ENCODE results near the gene NVL.
A peak's percentile ranks its signal among the peaks of the same experiment; 100 is the strongest.

NVL gene

DNA sequence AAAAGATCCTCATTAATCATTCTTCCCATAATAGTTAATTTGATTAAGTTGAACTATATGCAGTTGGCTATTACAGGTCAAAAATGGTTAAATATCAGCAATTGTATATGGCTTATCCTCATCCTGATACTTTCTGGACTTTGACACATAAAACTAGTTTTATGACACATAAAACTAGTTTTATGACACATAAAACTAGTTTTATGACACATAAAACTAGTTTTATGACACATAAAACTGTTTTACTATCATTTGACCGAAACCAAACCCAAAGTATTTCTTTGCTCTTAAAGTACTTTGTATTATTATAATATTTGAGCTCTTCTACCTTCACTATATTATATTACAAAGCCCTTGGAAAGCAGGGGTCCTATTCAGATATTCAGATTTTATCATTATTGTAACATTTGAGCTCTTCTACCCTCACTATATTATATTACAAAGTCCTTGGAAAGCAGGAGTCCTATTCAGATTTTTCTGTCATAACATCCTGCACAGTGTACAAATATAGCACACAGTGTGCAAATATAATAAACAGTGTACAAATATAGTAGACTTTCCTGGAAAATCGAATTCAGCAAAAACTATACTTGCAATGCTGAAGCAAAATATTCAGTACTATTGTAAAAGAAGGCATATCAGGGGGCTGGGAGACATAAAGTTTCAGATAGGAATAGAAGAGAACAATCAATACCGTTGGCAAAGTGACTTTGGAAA is 53.0 kb downstream of the NVL start:
- no peak overlapping the region for H3K27ac Mint-ChIP-seq
- H3K27me3 Mint-ChIP-seq (ENCODE audit: low read depth) = no peaks in the 10 kb centered on the region

GRCh38 chr1:224274970-224275626 is 54.9 kb downstream of the NVL start:
- Mint-ChIP-seq H3K27me3 (ENCODE audit: low read depth) (no peaks in the 10 kb centered on the region), H3K4me3 (no peak overlapping the region), H3K9me3 (no peaks in the 10 kb centered on the region), H3K4me1 (ENCODE audit: low read depth) (peaks cover 5% of the 10 kb centered on the region), H3K36me3 (ENCODE audit: low read depth) (peaks cover 22% of the 10 kb centered on the region), H3K27ac (no peak overlapping the region)

More for the DNA sequence above, 53.0 kb downstream of the NVL start:
- H3K36me3 Mint-ChIP-seq (ENCODE audit: low read depth) = peaks cover 25% of the 10 kb centered on the region
- no peaks in the 10 kb centered on the region for H3K9me3 Mint-ChIP-seq
- H3K4me1 Mint-ChIP-seq (ENCODE audit: low read depth) = peaks cover 5% of the 10 kb centered on the region
- no peak overlapping the region for H3K4me3 Mint-ChIP-seq

- H3K36me3 Mint-ChIP-seq (ENCODE audit: low read depth) = peaks cover 30% of the 10 kb centered on the region
- no peaks in the 10 kb centered on the region for H3K27me3 Mint-ChIP-seq (ENCODE audit: low read depth)
- H3K4me1 Mint-ChIP-seq (ENCODE audit: low read depth) = peaks cover 5% of the 10 kb centered on the region
- H3K4me3 Mint-ChIP-seq = no peak overlapping the region
- H3K27ac Mint-ChIP-seq = no peak overlapping the region
- H3K9me3 Mint-ChIP-seq = no peaks in the 10 kb centered on the region
Observed at GRCh38 chr1:224273641-224274040, 56.3 kb downstream of the NVL start.

DNA sequence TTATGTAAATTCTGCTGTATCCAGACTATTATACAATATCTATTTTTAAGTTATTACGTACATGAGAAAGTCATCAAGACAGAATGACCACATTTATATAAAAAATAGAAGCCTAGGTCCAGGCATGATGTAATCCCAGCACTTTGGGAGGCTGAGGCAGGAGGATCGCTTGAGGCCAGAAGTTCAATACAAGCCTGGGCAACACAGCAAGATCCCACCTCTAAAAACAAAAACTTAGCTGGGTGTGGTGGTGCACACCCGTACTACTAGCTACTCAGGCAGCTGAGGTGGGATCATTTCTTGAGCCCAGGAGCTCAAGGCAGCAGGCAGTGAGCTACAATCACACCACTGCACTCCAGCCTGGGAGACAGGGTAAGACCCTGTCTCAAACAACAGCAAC is 58.9 kb downstream of the NVL start:
- no peaks in the 10 kb centered on the region for H3K27me3 Mint-ChIP-seq (ENCODE audit: low read depth)
- H3K27ac Mint-ChIP-seq = no peak overlapping the region
- H3K4me1 Mint-ChIP-seq (ENCODE audit: low read depth) = peaks cover 17% of the 10 kb centered on the region
- H3K4me3 Mint-ChIP-seq = no peak overlapping the region
- no peaks in the 10 kb centered on the region for H3K9me3 Mint-ChIP-seq
- peaks cover 32% of the 10 kb centered on the region for H3K36me3 Mint-ChIP-seq (ENCODE audit: low read depth)

- H3K9me3 Mint-ChIP-seq = no peaks in the 10 kb centered on the region
- no peak overlapping the region for H3K27ac Mint-ChIP-seq
- H3K36me3 Mint-ChIP-seq (ENCODE audit: low read depth) = peaks cover 30% of the 10 kb centered on the region
- peaks cover 23% of the 10 kb centered on the region for H3K4me1 Mint-ChIP-seq (ENCODE audit: low read depth)
- H3K4me3 Mint-ChIP-seq = no peak overlapping the region
- H3K27me3 Mint-ChIP-seq (ENCODE audit: low read depth) = no peaks in the 10 kb centered on the region
Observed at GRCh38 chr1:224267925-224268324, 62.0 kb downstream of the NVL start.

DNA sequence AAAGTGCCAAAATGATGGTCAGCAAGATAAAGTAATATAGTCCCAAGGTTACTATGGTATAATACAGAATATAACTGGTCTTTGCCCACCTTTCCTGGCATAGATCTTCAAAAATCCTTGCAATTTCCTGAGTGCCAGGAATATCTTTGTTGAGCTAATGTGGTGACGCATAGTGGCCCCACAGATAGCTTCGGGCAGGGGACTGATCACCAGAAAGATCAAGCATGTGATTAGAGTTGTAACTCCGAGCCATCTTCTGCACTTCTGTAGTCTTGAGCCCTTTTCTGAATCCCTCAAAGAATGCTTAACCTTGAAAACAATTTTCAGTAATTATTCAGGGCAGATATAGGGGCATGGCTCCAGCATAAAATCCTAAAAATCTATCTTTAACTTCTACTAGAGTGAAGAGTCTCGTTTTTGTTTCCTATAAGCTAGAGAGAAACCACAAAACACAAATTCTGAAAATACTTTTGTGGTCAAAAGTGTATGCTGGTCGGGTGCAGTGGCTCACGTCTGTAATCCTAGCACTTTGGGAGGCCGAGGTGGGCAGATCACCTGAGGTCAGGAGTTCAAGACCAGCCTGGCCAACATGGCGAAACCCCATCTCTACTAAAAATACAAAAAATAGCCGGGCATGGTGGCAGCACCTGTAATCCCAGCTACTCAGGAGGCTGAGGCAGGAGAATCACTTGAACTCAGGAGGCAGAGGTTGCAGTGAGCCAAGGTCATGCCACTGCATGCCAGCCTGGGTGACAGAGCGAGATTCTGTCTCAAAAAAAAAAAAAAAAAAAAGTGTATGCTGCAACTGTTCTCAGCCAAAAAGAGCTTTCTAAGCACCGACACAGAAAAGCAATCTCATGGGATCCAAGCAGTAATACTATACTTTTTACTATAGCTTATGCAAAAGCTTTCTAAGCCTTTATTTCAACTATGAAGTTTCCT is 62.8 kb downstream of the NVL start:
- Mint-ChIP-seq H3K4me3 (no peak overlapping the region), H3K4me1 (ENCODE audit: low read depth) (peaks cover 31% of the 10 kb centered on the region), H3K36me3 (ENCODE audit: low read depth) (peaks cover 37% of the 10 kb centered on the region), H3K27me3 (ENCODE audit: low read depth) (no peaks in the 10 kb centered on the region), H3K27ac (peak overlapping the region; percentile 68), H3K9me3 (no peaks in the 10 kb centered on the region)

- Mint-ChIP-seq H3K9me3 (no peaks in the 10 kb centered on the region), H3K27ac (peak overlapping the region; percentile 68), H3K4me3 (no peak overlapping the region), H3K27me3 (ENCODE audit: low read depth) (no peaks in the 10 kb centered on the region), H3K36me3 (ENCODE audit: low read depth) (peaks cover 37% of the 10 kb centered on the region), H3K4me1 (ENCODE audit: low read depth) (peaks cover 36% of the 10 kb centered on the region)
Observed at GRCh38 chr1:224266105-224266914, 63.7 kb downstream of the NVL start.

DNA sequence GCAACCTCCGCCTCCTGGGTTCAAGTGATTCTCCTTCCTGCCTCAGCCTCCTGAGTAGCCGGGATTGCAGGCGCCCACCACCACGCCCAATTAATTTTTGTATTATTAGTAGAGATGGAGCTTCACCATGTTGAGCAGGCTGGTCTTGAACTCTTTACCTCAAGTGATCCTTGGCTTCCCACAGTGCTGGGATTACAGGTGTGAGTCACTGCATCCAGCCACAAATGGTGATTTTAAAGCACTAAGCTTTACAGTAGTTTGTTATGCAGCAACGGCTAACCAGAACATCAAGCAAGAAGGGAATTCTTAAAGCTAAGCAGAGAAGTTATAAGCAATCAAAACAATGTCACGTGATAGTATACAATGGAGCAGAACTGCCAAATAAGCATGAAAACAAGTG is 65.7 kb downstream of the NVL start:
- Mint-ChIP-seq H3K9me3 (no peaks in the 10 kb centered on the region), H3K4me3 (no peak overlapping the region), H3K27ac (no peak overlapping the region), H3K4me1 (ENCODE audit: low read depth) (peaks cover 39% of the 10 kb centered on the region), H3K27me3 (ENCODE audit: low read depth) (no peaks in the 10 kb centered on the region), H3K36me3 (ENCODE audit: low read depth) (peaks cover 30% of the 10 kb centered on the region)

GRCh38 chr1:224262373-224263054 is 67.5 kb downstream of the NVL start:
- Mint-ChIP-seq H3K27ac (peak overlapping the region; percentile 82), H3K27me3 (ENCODE audit: low read depth) (no peaks in the 10 kb centered on the region), H3K36me3 (ENCODE audit: low read depth) (peaks cover 27% of the 10 kb centered on the region), H3K4me1 (ENCODE audit: low read depth) (peaks cover 35% of the 10 kb centered on the region), H3K4me3 (peak overlapping the region; percentile 30), H3K9me3 (no peaks in the 10 kb centered on the region)

DNA sequence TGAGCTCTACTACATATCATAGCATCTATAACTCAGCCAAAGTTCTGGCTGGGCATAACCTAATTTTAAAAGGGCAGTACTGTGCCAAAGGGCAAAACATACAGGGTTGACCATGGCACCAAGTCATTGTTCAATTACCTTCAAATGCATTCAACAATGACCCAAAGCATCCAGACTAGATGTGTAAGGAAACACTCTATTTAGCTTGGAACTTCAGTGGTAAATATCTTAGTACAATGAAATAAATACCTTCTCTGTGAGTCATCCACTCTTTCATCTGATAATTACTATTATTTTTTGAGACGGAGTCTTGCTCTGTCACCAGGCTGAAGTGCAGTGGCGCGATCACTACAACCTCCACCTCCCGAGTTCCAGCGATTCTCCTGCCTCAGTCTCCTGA is 70.0 kb downstream of the NVL start:
- Mint-ChIP-seq H3K9me3 (no peaks in the 10 kb centered on the region), H3K27me3 (ENCODE audit: low read depth) (no peaks in the 10 kb centered on the region), H3K4me1 (ENCODE audit: low read depth) (peaks cover 24% of the 10 kb centered on the region), H3K27ac (no peak overlapping the region), H3K36me3 (ENCODE audit: low read depth) (peaks cover 23% of the 10 kb centered on the region), H3K4me3 (no peak overlapping the region)

- Mint-ChIP-seq H3K4me1 (ENCODE audit: low read depth) (peaks cover 18% of the 10 kb centered on the region), H3K36me3 (ENCODE audit: low read depth) (peaks cover 15% of the 10 kb centered on the region), H3K27ac (no peak overlapping the region), H3K9me3 (no peaks in the 10 kb centered on the region), H3K27me3 (ENCODE audit: low read depth) (no peaks in the 10 kb centered on the region), H3K4me3 (no peak overlapping the region)
Observed at GRCh38 chr1:224258351-224258750, 71.6 kb downstream of the NVL start.

GRCh38 chr1:224256640-224257039 is 73.3 kb downstream of the NVL start:
- Mint-ChIP-seq H3K4me1 (ENCODE audit: low read depth) (peaks cover 7% of the 10 kb centered on the region), H3K9me3 (no peaks in the 10 kb centered on the region), H3K27ac (no peak overlapping the region), H3K4me3 (no peak overlapping the region), H3K36me3 (ENCODE audit: low read depth) (peaks cover 7% of the 10 kb centered on the region), H3K27me3 (ENCODE audit: low read depth) (no peaks in the 10 kb centered on the region)

DNA sequence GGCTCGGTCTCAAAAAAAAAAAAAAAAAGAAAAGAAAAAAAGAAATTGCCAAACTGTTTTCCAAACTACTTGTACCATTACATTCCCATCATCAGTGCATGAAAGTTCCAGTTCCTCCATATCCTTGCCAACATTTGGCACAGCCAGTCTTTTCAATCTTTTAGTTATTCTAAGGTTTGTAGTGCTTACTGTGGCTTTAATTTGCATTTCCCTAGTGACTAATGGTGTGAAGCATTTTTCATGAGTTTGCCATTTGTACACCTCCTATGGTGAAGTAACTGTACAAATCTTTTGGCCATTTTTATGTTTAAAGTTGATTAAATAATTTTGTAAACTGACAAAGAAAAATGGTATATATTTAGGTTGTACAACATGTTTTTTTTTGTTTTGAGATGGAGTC is 76.3 kb downstream of the NVL start:
- peaks cover 2% of the 10 kb centered on the region for H3K4me1 Mint-ChIP-seq (ENCODE audit: low read depth)
- no peaks in the 10 kb centered on the region for H3K9me3 Mint-ChIP-seq
- no peak overlapping the region for H3K4me3 Mint-ChIP-seq
- H3K27ac Mint-ChIP-seq = no peak overlapping the region
- H3K36me3 Mint-ChIP-seq (ENCODE audit: low read depth) = peaks cover 10% of the 10 kb centered on the region
- H3K27me3 Mint-ChIP-seq (ENCODE audit: low read depth) = no peaks in the 10 kb centered on the region

All from T-helper 1 cell treated with Interleukin-12 subunit alpha and Interleukin-12 subunit beta and Interleukin-4 antibody, amounts not matched to agents 30 μg/mL and 1 μg/mL, for 36 hours (primary cell).